NB4 (cell line): ENCODE results near the gene PPP1R9A.

Source experiments
- DNase-seq: peaks from one replicate; pipeline ENCODE4 v3.0.0; 2010; ENCODE audit warnings: low read depth
- H3K4me3 ChIP-seq: one replicate; pipeline ENCODE4 v1.5.1; 2011; ENCODE audit warnings: mild to moderate bottlenecking, low read depth, low read length, moderate library complexity
- MYC ChIP-seq: IDR thresholded peaks from 2 replicates; pipeline ENCODE4 v1.6.1; 2011; ENCODE audit warnings: low read depth, low read length
- POLR2A ChIP-seq: IDR thresholded peaks from 2 replicates; pipeline ENCODE4 v1.6.1; 2011; ENCODE audit warnings: mild to moderate bottlenecking; ENCODE audit not compliant: insufficient read length; ENCODE audit errors: extremely low read depth
- TF ChIP-seq, protein P1 (sequence below): IDR thresholded peaks from 2 replicates; pipeline ENCODE4 v1.6.1; 2011; ENCODE audit warnings: low read depth, low read length
- TF ChIP-seq, protein P2 (sequence below): IDR thresholded peaks from one replicate; pipeline ENCODE4 v1.5.1; 2012; ENCODE audit warnings: low read depth, low read length

PPP1R9A gene

DNA sequence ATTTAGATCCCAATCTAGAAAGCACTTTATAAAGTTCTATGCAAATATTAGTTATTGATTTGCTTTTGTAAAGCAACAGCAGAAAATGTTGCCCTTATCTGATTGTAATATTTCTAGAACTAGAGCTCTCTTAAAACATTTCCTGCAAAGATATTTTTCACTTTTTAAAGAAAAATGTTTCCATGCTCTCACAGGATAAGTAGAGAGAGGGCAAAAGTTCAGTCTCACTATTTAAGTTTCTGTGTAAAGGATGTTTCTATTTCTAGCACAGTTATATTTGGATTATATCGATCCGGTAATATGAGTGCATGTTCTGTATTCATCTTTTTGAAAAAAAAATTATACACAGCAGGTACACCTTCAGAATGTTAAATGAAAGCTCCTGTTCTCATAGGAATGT lies 334.9 kb downstream of the PPP1R9A start:
- no peak overlapping the region for H3K4me3 ChIP-seq
- TF ChIP-seq POLR2A = no peak
- no peak for TF ChIP-seq MYC
- TF ChIP-seq, protein P1, sequence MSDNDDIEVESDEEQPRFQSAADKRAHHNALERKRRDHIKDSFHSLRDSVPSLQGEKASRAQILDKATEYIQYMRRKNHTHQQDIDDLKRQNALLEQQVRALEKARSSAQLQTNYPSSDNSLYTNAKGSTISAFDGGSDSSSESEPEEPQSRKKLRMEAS = no peak
- TF ChIP-seq, protein P2, sequence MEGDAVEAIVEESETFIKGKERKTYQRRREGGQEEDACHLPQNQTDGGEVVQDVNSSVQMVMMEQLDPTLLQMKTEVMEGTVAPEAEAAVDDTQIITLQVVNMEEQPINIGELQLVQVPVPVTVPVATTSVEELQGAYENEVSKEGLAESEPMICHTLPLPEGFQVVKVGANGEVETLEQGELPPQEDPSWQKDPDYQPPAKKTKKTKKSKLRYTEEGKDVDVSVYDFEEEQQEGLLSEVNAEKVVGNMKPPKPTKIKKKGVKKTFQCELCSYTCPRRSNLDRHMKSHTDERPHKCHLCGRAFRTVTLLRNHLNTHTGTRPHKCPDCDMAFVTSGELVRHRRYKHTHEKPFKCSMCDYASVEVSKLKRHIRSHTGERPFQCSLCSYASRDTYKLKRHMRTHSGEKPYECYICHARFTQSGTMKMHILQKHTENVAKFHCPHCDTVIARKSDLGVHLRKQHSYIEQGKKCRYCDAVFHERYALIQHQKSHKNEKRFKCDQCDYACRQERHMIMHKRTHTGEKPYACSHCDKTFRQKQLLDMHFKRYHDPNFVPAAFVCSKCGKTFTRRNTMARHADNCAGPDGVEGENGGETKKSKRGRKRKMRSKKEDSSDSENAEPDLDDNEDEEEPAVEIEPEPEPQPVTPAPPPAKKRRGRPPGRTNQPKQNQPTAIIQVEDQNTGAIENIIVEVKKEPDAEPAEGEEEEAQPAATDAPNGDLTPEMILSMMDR = no peak
- no peak for DNase-seq

DNA sequence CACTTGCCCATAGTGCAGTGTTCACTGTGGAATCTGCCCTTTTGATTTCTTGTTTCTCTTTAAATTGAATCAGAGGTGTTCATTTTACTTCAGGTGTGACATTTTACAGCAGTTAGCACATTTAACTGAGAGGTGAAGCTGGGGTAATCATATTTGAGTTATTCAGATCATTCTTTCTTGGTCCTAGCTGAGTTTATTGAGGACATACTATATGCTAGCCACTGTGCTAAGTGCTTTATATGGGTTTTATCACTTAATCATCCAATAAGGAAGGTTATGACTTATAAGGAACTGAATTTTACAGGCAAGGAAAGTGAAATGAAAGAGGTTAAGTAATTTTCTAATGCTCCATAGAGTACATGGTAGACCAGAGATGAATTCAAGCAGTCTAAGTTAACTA lies 337.2 kb downstream of the PPP1R9A start:
- DNase-seq = no peak
- no peak overlapping the region for H3K4me3 ChIP-seq
- TF ChIP-seq, protein P2 = no peak
- TF ChIP-seq MYC = no peak
- TF ChIP-seq, protein P1 = no peak
- TF ChIP-seq POLR2A = no peak

DNA sequence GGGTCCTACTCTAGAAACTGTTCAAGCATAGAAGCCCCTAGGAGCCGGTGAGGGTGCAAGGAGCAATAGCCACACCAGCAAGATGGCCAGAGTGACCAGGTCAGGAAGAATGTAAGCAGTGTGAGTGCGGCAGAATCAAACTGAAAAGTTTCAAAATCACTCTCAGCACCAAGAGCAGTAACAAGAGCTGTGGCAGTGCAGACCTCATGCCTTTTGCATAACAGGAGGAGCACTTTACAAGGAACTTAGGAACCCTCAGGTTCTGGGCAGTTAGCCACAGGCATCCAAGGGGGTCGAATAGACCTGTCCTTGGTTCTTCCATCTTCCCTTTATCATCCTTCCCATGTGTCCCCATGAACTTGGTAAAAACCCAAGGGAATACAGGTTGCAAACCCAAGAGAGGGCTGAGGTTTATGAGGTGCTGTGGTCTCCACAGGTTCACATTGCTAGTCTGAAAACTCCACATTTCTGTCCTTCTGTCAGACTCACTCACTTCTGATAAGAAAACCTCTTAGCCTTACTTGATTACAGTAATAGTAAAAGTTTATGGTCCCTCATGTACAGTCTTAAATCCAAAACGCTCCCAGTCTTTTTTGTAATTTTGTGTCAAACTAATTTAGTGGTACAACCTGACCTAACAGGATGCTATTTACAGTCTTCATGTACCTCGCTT lies 338.6 kb downstream of the PPP1R9A start:
- H3K4me3 ChIP-seq = no peak overlapping the region
- TF ChIP-seq, protein P2 = no peak
- no peak for TF ChIP-seq MYC
- TF ChIP-seq POLR2A = no peak
- TF ChIP-seq, protein P1 = no peak
- DNase-seq = no peak

DNA sequence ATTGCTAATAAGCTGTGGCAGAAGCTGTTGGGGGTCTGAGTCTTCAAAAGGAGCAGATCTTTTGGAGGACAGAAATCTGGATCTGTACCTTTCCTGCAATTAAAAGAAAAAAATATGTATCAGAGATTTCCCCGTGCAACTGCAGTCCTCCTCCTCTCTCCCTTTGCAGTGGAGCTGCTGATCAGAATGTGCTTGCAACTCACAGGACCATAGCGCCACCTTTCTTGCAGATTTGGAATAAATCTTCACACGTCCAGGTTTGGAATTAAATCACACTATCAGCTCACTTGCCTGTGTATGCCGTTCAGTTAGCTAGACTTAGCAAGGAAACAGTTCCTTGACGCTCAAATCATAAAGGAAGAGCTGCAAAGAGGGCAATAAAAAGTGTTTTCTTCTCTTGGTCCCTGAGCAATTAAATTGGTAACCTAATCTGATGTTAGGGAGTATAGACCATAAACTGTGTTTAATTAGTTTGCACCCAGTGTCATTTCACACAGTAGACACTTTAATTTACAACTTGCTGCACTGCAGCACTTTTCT lies 339.5 kb downstream of the PPP1R9A start:
- no peak overlapping the region for H3K4me3 ChIP-seq
- peak; percentile 78 for DNase-seq
- TF ChIP-seq, protein P2 = peak; percentile 61
- no peak for TF ChIP-seq POLR2A

DNA sequence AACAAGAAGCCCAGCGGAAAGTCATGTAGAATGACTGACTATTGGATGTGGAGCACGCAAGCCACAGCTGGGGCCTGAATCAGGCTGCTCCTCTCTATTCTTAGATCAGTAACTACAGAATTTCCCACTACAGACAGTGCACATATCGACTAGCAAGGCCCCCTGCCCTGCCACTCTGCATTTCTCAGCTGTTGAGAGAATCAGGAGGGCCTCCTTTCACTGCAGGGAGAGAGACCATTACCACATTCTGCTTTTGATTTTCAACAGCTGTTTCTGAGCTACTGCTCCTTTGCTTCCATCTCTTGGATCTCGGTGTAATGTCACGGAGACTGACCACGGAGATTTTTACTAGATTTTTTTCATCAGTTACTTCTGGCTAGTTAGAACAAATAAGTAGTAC lies 343.2 kb downstream of the PPP1R9A start:
- H3K4me3 ChIP-seq = no peak overlapping the region
- TF ChIP-seq, protein P1 = no peak
- no peak for TF ChIP-seq POLR2A
- no peak for DNase-seq

DNA sequence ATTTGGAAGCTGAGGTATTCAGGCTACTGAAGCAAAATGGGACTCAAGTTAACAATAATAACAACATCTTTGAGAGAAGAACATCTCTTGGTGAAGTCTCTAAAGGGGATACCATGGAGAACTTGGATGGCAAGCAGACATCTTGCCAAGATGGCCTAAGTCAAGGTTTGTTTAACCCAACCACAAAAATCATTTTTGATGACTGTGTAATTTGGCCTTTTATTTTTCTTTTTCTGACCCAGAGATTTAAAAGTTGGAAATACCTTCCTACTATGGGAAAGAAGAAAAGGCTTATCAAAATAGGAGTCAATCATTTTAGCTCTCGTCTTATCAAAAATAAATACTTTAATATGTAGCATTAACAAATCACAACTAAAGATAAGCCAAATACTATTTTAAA lies 344.6 kb downstream of the PPP1R9A start:
- TF ChIP-seq MYC (no peak), POLR2A (no peak)
- TF ChIP-seq, protein P2 = no peak
- TF ChIP-seq, protein P1 = no peak
- DNase-seq = no peak
- no peak overlapping the region for H3K4me3 ChIP-seq
